Endothelial cell (in vitro differentiated cells): ENCODE results near the gene ZNF836. TPM values are rescaled to one million over a fixed set of nuclear protein-coding genes. Genes with fewer than 3 reads are reported as not detected.

Experiments
- DNase-seq: peaks from one replicate; pipeline ENCODE4 v3.0.0; 2021; ENCODE audit warnings: low spot score
- H3K27ac Mint-ChIP-seq: one replicate; pipeline ENCODE4 v1.8.0; 2021; ENCODE audit warnings: mixed read lengths, inconsistent platforms; ENCODE audit not compliant: unreplicated experiment
- H3K27me3 Mint-ChIP-seq: one replicate; pipeline ENCODE4 v1.8.0; 2021; ENCODE audit warnings: mild to moderate bottlenecking, moderate library complexity, mixed read lengths, inconsistent platforms; ENCODE audit not compliant: unreplicated experiment
- H3K36me3 Mint-ChIP-seq: one replicate; pipeline ENCODE4 v1.8.0; 2021; ENCODE audit warnings: mild to moderate bottlenecking, low read depth, mixed read lengths, inconsistent platforms; ENCODE audit not compliant: unreplicated experiment
- H3K4me1 Mint-ChIP-seq: one replicate; pipeline ENCODE4 v1.8.0; 2021; ENCODE audit warnings: mild to moderate bottlenecking, mixed read lengths, inconsistent platforms; ENCODE audit not compliant: unreplicated experiment
- H3K4me3 Mint-ChIP-seq: one replicate; pipeline ENCODE4 v1.8.0; 2021; ENCODE audit warnings: mild to moderate bottlenecking, mixed read lengths, inconsistent platforms; ENCODE audit not compliant: unreplicated experiment
- H3K9me3 Mint-ChIP-seq: one replicate; pipeline ENCODE4 v1.8.0; 2021; ENCODE audit warnings: mixed read lengths, inconsistent platforms; ENCODE audit not compliant: unreplicated experiment
- CTCF ChIP-seq: fragments of 200-600 bp; sonication (generic); IDR thresholded peaks from one replicate; pipeline ENCODE4 v1.5.0; 2021; ENCODE audit warnings: antibody characterized with exemption; ENCODE audit not compliant: unreplicated experiment
- total RNA-seq: library from RNA; stranded (reverse); fragmentation: NEBNext Ultra II Directional; extraction: Animal tissue kit (Norgen Biotek cat#: 25700); gene quantifications from one replicate; pipeline ENCODE4 v1.2.1, GENCODE V29; 2021; ENCODE audit not compliant: unreplicated experiment

Gene ZNF836
- total RNA-seq, 1 donor from 2014 or later = 15.4 TPM

DNA sequence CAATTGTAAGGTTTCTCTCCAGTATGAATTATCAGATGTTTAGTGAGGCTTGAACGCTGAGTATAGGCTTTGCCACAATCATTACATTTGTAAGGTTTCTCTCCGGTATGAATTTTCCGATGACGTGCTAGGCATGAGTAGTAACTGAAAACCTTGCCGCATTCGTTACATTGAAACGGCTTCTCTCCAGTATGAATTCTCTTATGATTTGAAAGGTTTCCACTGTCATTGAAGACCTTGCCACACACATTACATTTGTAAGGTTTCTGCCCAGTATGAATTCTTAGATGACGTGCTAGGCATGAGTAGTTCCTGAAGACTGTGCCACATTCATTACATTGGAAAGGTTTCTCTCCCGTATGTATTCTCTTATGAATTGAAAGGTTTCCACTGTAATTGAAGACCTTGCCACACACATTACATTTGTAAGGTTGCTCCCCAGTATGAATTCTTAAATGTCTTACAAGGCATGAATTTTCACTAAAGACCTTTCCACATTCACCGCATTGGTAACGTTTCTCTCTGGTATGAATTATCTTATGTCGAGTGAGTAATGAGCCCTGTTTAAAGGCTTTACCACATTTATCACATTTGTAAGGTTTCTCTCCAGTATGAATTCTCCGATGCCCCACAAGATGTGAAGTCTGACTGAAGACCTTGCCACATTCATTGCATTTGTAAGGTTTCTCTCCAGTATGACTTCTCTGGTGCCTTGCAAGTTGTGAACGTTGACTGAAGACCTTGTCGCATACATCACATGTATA, 15.6 kb downstream of the ZNF836 start:
- Mint-ChIP-seq H3K27ac (no peak overlapping the region), H3K36me3 (peaks cover 82% of the 10 kb centered on the region), H3K27me3 (no peaks in the 10 kb centered on the region), H3K4me3 (peak overlapping the region; percentile 87), H3K9me3 (peaks cover 58% of the 10 kb centered on the region), H3K4me1 (no peaks in the 10 kb centered on the region)
- no peak for DNase-seq
- no peak for TF ChIP-seq CTCF

- DNase-seq = no peak
- Mint-ChIP-seq H3K36me3 (peaks cover 34% of the 10 kb centered on the region), H3K27ac (no peak overlapping the region), H3K4me3 (no peak overlapping the region), H3K9me3 (peaks cover 14% of the 10 kb centered on the region), H3K27me3 (peaks cover 2% of the 10 kb centered on the region), H3K4me1 (no peaks in the 10 kb centered on the region)
- TF ChIP-seq CTCF = no peak
Observed at GRCh38 chr19:52148256-52148655, 23.2 kb downstream of the ZNF836 start.

GRCh38 chr19:52142001-52142595, 29.3 kb downstream of the ZNF836 start:
- peaks cover 4% of the 10 kb centered on the region for H3K9me3 Mint-ChIP-seq
- no peak for DNase-seq
- no peak overlapping the region for H3K27ac Mint-ChIP-seq
- TF ChIP-seq CTCF = no peak
- peaks cover 16% of the 10 kb centered on the region for H3K27me3 Mint-ChIP-seq
- H3K4me1 Mint-ChIP-seq = peaks cover 12% of the 10 kb centered on the region
- H3K36me3 Mint-ChIP-seq = peaks cover 45% of the 10 kb centered on the region
- no peak overlapping the region for H3K4me3 Mint-ChIP-seq

GRCh38 chr19:52141203-52141602, 30.2 kb downstream of the ZNF836 start:
- Mint-ChIP-seq H3K9me3 (peaks cover 4% of the 10 kb centered on the region), H3K36me3 (peaks cover 46% of the 10 kb centered on the region), H3K4me1 (peaks cover 12% of the 10 kb centered on the region), H3K27me3 (peaks cover 16% of the 10 kb centered on the region), H3K27ac (no peak overlapping the region), H3K4me3 (no peak overlapping the region)
- DNase-seq = no peak
- TF ChIP-seq CTCF = no peak
